IMR-90 (cell line): Measurements from ENCODE around the gene RPS6KA4. TPM values are rescaled to one million over a fixed set of nuclear protein-coding genes. Genes with fewer than 3 reads are reported as not detected.

Experiments
- ATAC-seq: fragments of 200-7000 bp; cut with Tn5 transposase; 2 replicates; pipeline ENCODE4 v1.9.1; 2020; ENCODE audit warnings: low read depth, mild to moderate bottlenecking, moderate library complexity
- BruUV-seq: library from RNA; stranded (reverse); fragments of 400-500 nt; replicated peaks from 2 replicates; lab custom pipeline; 2021; lab: Mats Ljungman, UMichigan
- CTCF ChIA-PET: fragments of 300-600 bp; formaldehyde crosslinking; extraction: SDS; loops from one replicate; lab custom pipeline; 2021; ENCODE audit warnings: antibody characterized with exemption; lab: Yijun Ruan, JAX
- POLR2A ChIA-PET: fragments of 300-600 bp; sonication (Branson Sonifier 250); formaldehyde crosslinking; loops from one replicate; lab custom pipeline; 2022; ENCODE audit warnings: antibody characterized with exemption; ENCODE audit not compliant: unreplicated experiment; lab: Charles Lee
- DNase-seq: peaks from one replicate; pipeline ENCODE4 v3.0.0; 2013
- H2AFZ ChIP-seq: replicated peaks from 2 replicates; pipeline ENCODE3; 2013; ENCODE audit warnings: low read length, mild to moderate bottlenecking; ENCODE audit not compliant: poor library complexity
- H2AK5ac ChIP-seq: 2 replicates; pipeline ENCODE4 v1.6.1; 2013; ENCODE audit warnings: low read depth, low read length, inconsistent platforms
- H2AK9ac ChIP-seq: replicated peaks from 2 replicates; pipeline ENCODE3; 2013; ENCODE audit warnings: mild to moderate bottlenecking, low read depth, low read length, moderate library complexity; ENCODE audit not compliant: poor library complexity
- H2BK120ac ChIP-seq: 2 replicates; pipeline ENCODE4 v1.6.1; 2013; ENCODE audit warnings: low read depth, low read length, inconsistent platforms
- H2BK15ac ChIP-seq: 3 replicates; pipeline ENCODE4 v1.6.1; 2013; ENCODE audit warnings: low read depth, low read length, inconsistent platforms
- H2BK20ac ChIP-seq: 2 replicates; pipeline ENCODE4 v1.6.1; 2013; ENCODE audit warnings: low read depth, mild to moderate bottlenecking, inconsistent platforms, low read length, moderate library complexity
- H2BK5ac ChIP-seq: 2 replicates; pipeline ENCODE4 v1.6.1; 2013; ENCODE audit warnings: mild to moderate bottlenecking, low read depth, low read length, inconsistent platforms; ENCODE audit not compliant: poor library complexity, severe bottlenecking
- H3K14ac ChIP-seq: replicated peaks from 2 replicates; pipeline ENCODE4 v1.6.1; 2013; ENCODE audit warnings: low read depth, low read length, inconsistent platforms
- H3K18ac ChIP-seq: 2 replicates; pipeline ENCODE4 v1.6.1; 2013; ENCODE audit warnings: low read depth, low read length, control low read depth
- H3K23ac ChIP-seq: 2 replicates; pipeline ENCODE4 v1.6.1; 2013; ENCODE audit warnings: low read depth, low read length, inconsistent platforms
- H3K27ac ChIP-seq: 2 replicates; pipeline ENCODE4 v1.5.1; 2013; ENCODE audit warnings: mild to moderate bottlenecking, control low read depth, low read length; ENCODE audit not compliant: insufficient read depth
- H3K27me3 ChIP-seq: 2 replicates; pipeline ENCODE4 v1.6.1; 2013; ENCODE audit warnings: low read length; ENCODE audit not compliant: control insufficient read depth, insufficient read depth
- H3K36me3 ChIP-seq: 2 replicates; pipeline ENCODE4 v1.6.1; 2013; ENCODE audit warnings: low read length, mixed read lengths; ENCODE audit not compliant: control insufficient read depth, insufficient read depth
- H3K4ac ChIP-seq: 2 replicates; pipeline ENCODE4 v1.6.1; 2013; ENCODE audit warnings: low read depth, low read length, inconsistent platforms
- H3K4me1 ChIP-seq: 2 replicates; pipeline ENCODE4 v1.6.1; 2013; ENCODE audit warnings: low read length, mixed read lengths; ENCODE audit not compliant: control insufficient read depth, insufficient read depth
- H3K4me2 ChIP-seq: 2 replicates; pipeline ENCODE4 v1.6.1; 2013; ENCODE audit warnings: low read depth, mild to moderate bottlenecking, control low read depth, low read length, moderate library complexity
- H3K4me3 ChIP-seq: 2 replicates; pipeline ENCODE4 v1.5.1; 2013; ENCODE audit warnings: low read depth, mild to moderate bottlenecking, control low read depth, low read length, moderate library complexity; ENCODE audit not compliant: insufficient read depth
- H3K56ac ChIP-seq: 2 replicates; pipeline ENCODE4 v1.6.1; 2013; ENCODE audit warnings: low read length, inconsistent platforms; ENCODE audit not compliant: insufficient read depth; ENCODE audit errors: extremely low read depth
- H3K79me1 ChIP-seq, 2 experiments: 2 replicates each; pipeline ENCODE4 v1.6.1; 2013; ENCODE audit warnings: low read length in 2 of 2, inconsistent platforms in 1 of 2, low read depth in 1 of 2
- H3K9ac ChIP-seq: 2 replicates; pipeline ENCODE4 v1.6.1; 2013; ENCODE audit warnings: low read depth, low read length, control low read depth
- H3K9me1 ChIP-seq: 2 replicates; pipeline ENCODE4 v1.6.1; 2013; ENCODE audit warnings: low read length, inconsistent platforms; ENCODE audit not compliant: insufficient read depth
- H3K9me3 ChIP-seq: 2 replicates; pipeline ENCODE4 v1.6.1; 2013; ENCODE audit warnings: low read length; ENCODE audit not compliant: control insufficient read depth, insufficient read depth
- H4K20me1 ChIP-seq: 2 replicates; pipeline ENCODE4 v1.6.1; 2013; ENCODE audit warnings: low read length, inconsistent platforms; ENCODE audit not compliant: insufficient read depth
- H4K5ac ChIP-seq: 2 replicates; pipeline ENCODE4 v1.6.1; 2013; ENCODE audit warnings: mild to moderate bottlenecking, low read depth, low read length, control low read depth
- H4K8ac ChIP-seq, 2 experiments: 2 replicates each; pipeline ENCODE4 v1.6.1; 2013; ENCODE audit warnings: low read depth in 2 of 2, low read length in 2 of 2, control low read depth in 1 of 2, inconsistent platforms in 1 of 2
- H4K91ac ChIP-seq: 2 replicates; pipeline ENCODE4 v1.6.1; 2013; ENCODE audit warnings: low read depth, low read length, inconsistent platforms; ENCODE audit not compliant: insufficient read depth
- BHLHE40 ChIP-seq: fragments of 150-350 bp; IDR thresholded peaks from 2 replicates; pipeline ENCODE4 v1.6.1; 2016; ENCODE audit warnings: mild to moderate bottlenecking, low read depth, low read length
- CEBPB ChIP-seq: IDR thresholded peaks from 2 replicates; pipeline ENCODE4 v1.6.1; 2012; ENCODE audit warnings: low read depth, low read length, improper control_type of control experiment
- CHD1 ChIP-seq: IDR thresholded peaks from 2 replicates; pipeline ENCODE4 v1.6.1; 2012; ENCODE audit warnings: low read depth, low read length, improper control_type of control experiment
- CTCF ChIP-seq: conservative IDR thresholded peaks from 2 replicates; pipeline ENCODE4 v1.5.1; 2012; ENCODE audit warnings: mild to moderate bottlenecking, low read depth, low read length, improper control_type of control experiment
- ELK1 ChIP-seq: fragments of 150-350 bp; IDR thresholded peaks from 2 replicates; pipeline ENCODE4 v1.6.1; 2016; ENCODE audit warnings: low read depth, mild to moderate bottlenecking, low read length, moderate library complexity, borderline replicate concordance
- FOS ChIP-seq: fragments of 150-350 bp; IDR thresholded peaks from 2 replicates; pipeline ENCODE4 v1.6.1; 2016; ENCODE audit warnings: low read depth, low read length
- MAFK ChIP-seq: IDR thresholded peaks from 2 replicates; pipeline ENCODE4 v1.6.1; 2012; ENCODE audit warnings: low read depth, low read length, improper control_type of control experiment
- MAZ ChIP-seq: IDR thresholded peaks from 2 replicates; pipeline ENCODE4 v1.6.1; 2012; ENCODE audit warnings: low read depth, mild to moderate bottlenecking, low read length, improper control_type of control experiment, moderate library complexity, borderline replicate concordance
- MXI1 ChIP-seq: IDR thresholded peaks from 2 replicates; pipeline ENCODE4 v1.6.1; 2012; ENCODE audit warnings: low read depth, mild to moderate bottlenecking, low read length, moderate library complexity, borderline replicate concordance
- NFE2L2 ChIP-seq: fragments of 150-350 bp; IDR thresholded peaks from 2 replicates; pipeline ENCODE4 v1.6.1; 2016; ENCODE audit warnings: low read depth, mild to moderate bottlenecking, low read length
- POLR2A ChIP-seq: IDR thresholded peaks from 2 replicates; pipeline ENCODE4 v1.6.1; 2012; ENCODE audit warnings: mild to moderate bottlenecking, low read depth, low read length
- RAD21 ChIP-seq: IDR thresholded peaks from 2 replicates; pipeline ENCODE4 v1.6.1; 2012; ENCODE audit warnings: low read length, improper control_type of control experiment
- RCOR1 ChIP-seq: IDR thresholded peaks from 2 replicates; pipeline ENCODE4 v1.6.1; 2012; ENCODE audit warnings: mild to moderate bottlenecking, low read length, improper control_type of control experiment; ENCODE audit not compliant: insufficient replicate concordance
- RFX5 ChIP-seq: IDR thresholded peaks from 2 replicates; pipeline ENCODE4 v1.8.0; 2012; ENCODE audit warnings: low read depth, mild to moderate bottlenecking, low read length, moderate library complexity
- SMC3 ChIP-seq: fragments of 150-350 bp; IDR thresholded peaks from 2 replicates; pipeline ENCODE4 v1.6.1; 2016; ENCODE audit warnings: low read depth, mild to moderate bottlenecking, antibody characterized with exemption, low read length, moderate library complexity
- USF2 ChIP-seq: fragments of 150-350 bp; IDR thresholded peaks from 2 replicates; pipeline ENCODE4 v1.6.1; 2017; ENCODE audit warnings: mild to moderate bottlenecking, antibody characterized with exemption, low read length, low read depth
- WGBS, 2 experiments: methylation state at CpG; one replicate each; pipeline versions ENCODE4 v1.1.5 to v1.1.7; 2013; ENCODE audit warnings: missing lambda C conversion rate in 2 of 2; ENCODE audit not compliant: insufficient read length in 1 of 2; ENCODE audit errors: extremely low coverage in 2 of 2; 5-methylcytosine and 5-hydroxymethylcytosine counted together
- dilution Hi-C: fragments of 300-500 bp; cut with HindIII; formaldehyde crosslinking; loops from one replicate; pipeline ENCODE4 v1.14.3; 2018; ENCODE audit warnings: low sequenced_read_pairs; ENCODE audit not compliant: unreplicated experiment
- in situ Hi-C: fragments of 300-500 bp; cut with MboI; formaldehyde crosslinking; loops from 3 replicates; pipeline ENCODE4 v1.14.3; 2019; ENCODE audit warnings: low sequenced_read_pairs, inconsistent platforms, mixed read lengths
- intact Hi-C: fragments of 100-400 bp; cut with micrococcal nuclease; formaldehyde crosslinking; loops from 2 replicates; pipeline ENCODE4 v1.10.0; 2022
- polyA plus RNA-seq, 3 experiments: library from polyadenylated mRNA; depleted of rRNA; stranded (reverse); fragments of >200 nt; gene quantifications; 2 replicates each; pipeline ENCODE4 v1.2.3, GENCODE V29; 2012; ENCODE audit warnings: low replicate concordance in 1 of 3
- total RNA-seq: library from RNA; depleted of rRNA; stranded (reverse); fragments of >200 nt; gene quantifications from 2 replicates; pipeline ENCODE4 v1.2.3, GENCODE V29; 2012

The RPS6KA4 gene
- total and polyA plus RNA-seq, 2 of the 4 experiments (the other 2 are of a cell fraction), result 38.8 to 52.9 TPM

DNA sequence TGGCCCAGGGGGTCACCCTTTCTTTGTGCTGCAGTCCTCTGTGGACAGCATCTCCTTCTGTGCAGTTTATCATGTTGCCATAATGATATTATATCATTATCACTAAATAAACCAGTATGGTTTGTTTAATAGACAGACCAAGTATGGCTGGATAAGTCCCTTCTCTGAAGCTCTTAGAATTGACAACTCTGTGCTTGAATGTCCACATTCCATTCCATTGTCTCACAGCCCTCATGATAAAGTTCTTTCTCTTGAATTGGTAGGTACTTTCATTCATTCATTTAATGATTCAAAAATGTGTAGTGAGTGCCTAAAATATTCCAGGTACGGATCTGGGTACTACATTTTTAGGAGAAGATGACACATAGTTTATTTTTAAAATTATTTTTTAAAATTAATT is 7.8 kb downstream of the RPS6KA4 start:
- Histone ChIP-seq H3K4me1 (no peaks in the 10 kb centered on the region), H3K27ac (no peak overlapping the region), H2AK9ac (no peak overlapping the region), H3K4me2 (no peak overlapping the region), H3K4ac (no peak overlapping the region), H4K91ac (no peak overlapping the region), H3K9me3 (no peaks in the 10 kb centered on the region), H4K20me1 (no peaks in the 10 kb centered on the region), H3K9me1 (peaks cover 4% of the 10 kb centered on the region; the same call in 1 of the 2 replicates), H3K36me3 (peaks cover 57% of the 10 kb centered on the region), H2AK5ac (no peak overlapping the region), H3K56ac (no peak overlapping the region), H2BK120ac (no peak overlapping the region), H3K79me1 (peaks cover 2 to 34% of the 10 kb centered on the region in 2 experiments), H2BK15ac (no peak overlapping the region), H2AFZ (no peak overlapping the region), H4K5ac (no peak overlapping the region), H2BK20ac (no peak overlapping the region), H3K18ac (no peak overlapping the region), H3K14ac (no peak overlapping the region), H3K9ac (no peak overlapping the region), H3K23ac (no peak overlapping the region), H2BK5ac (no peak overlapping the region), H4K8ac (no peak overlapping the region), H3K27me3 (no peaks in the 10 kb centered on the region), H3K4me3 (no peak overlapping the region)
- CTCF ChIA-PET, result no interaction called here
- ATAC-seq (peak; percentile 29; the same call in 1 of the 2 replicates), DNase-seq (peak; percentile 28)
- no TSS peak for BruUV-seq
- in situ Hi-C loops (no loop called here), dilution Hi-C loops (no loop called here), intact Hi-C loops (no loop called here)
- no peak for TF ChIP-seq POLR2A
- no peak for TF ChIP-seq RFX5
- TF ChIP-seq MXI1, result no peak
- TF ChIP-seq CEBPB, result no peak
- TF ChIP-seq CTCF, result no peak
- no peak for TF ChIP-seq CHD1
- TF ChIP-seq SMC3, result no peak
- no peak for TF ChIP-seq USF2
- no peak for TF ChIP-seq MAFK
- TF ChIP-seq FOS, result no peak
- TF ChIP-seq MAZ, result no peak
- no peak for TF ChIP-seq ELK1
- no peak for TF ChIP-seq NFE2L2
- TF ChIP-seq BHLHE40, result no peak
- TF ChIP-seq RCOR1, result no peak
- no peak for TF ChIP-seq RAD21
- POLR2A ChIA-PET, result interaction anchor here (0.6 kb wide), 1 partner anchor 1122 kb away, joined by 3 read pairs; no protein-coding TSS in a partner anchor
- no CpG with 5 or more reads among the region's 1 CpG for WGBS, 2 experiments
